NCI-H526 treated with DMSO at 0.1 percent for 48 hours (cell line): ENCODE data around the gene TMPRSS11B.
"Not testable (repeated sequence)": the region's sequence is repeated elsewhere in the genome, so short reads cannot be mapped to it uniquely, and the experiment has no call there.

ENCODE experiments used
- DNase-seq: peaks from one replicate; lab custom pipeline; 2025; lab: John Stamatoyannopoulos, UW

TMPRSS11B gene

DNA sequence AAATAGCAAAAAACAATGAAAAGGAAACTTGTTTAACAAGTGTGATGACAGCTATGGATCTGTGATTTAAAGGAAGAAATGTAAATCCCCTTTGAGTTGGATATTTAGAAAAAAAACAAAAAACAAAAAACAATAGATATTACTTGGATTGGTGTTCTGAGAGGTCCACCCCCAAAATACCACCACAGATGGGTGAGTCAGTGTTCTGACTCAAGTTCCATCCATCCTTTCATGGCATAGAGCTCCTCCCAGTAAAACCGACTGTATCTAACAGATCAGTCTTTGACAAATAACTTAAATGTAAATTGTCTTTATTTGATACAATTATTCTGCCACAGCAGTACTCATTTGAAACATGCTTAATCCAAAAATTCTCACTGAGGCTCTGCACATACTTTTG, 27.4 kb downstream of the TMPRSS11B start:
- no peak for DNase-seq

DNA sequence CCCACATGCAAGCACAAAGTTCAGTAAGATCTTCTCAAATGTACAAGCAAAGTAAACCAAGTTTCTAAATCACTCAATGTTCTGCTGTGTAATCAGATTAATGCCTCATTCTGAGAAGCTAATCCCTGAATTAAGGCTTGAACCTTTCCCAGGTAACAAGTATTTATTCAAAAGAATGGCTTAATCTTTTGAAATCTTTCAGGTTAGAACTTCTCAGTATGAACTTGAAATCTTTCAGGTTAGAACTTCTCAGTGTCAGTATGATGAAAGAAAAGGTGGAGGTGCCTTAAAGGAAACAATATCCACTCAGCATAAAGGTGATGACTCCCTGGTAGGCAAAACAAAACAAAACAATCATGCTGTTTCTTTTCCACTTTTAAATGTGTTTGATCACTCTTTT, 29.0 kb downstream of the TMPRSS11B start:
- DNase-seq, result no peak

DNA sequence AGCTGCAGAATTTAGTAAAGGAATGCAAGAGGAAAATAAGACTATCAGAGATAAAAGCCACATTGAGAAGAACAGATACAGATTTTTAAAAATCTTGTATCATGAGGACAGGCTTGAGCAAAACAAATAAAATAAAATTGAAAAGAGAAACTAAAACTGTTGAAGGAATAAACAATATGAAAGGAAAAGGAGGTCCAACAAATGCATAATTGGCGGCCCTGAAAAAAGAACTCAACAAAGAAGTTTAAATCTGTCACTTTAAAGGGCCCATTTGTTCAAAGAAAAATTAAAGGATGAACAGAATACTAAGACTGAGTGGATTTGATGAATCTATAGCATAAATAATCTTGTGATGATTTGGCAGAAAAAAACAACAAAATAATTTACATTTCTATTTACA, 36.5 kb downstream of the TMPRSS11B start:
- DNase-seq, result no peak

DNA sequence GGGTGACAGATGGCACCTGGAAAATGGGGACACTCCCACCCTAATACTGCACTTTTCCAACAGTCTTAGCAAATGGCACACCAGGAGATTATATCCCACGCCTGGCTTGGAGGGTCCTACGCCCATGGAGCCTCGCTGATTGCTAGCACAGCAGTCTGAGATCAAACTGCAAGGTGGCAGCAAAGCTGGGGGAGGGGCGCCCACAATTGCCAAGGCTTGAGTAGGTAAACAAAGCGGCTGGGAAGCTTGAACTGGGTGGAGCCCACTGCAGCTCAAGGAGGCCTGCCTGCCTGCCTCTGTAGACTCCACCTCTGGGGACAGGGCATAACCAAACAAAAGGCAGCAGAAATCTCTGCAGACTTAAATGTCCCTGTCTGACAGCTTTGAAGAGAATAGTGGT, 51.2 kb downstream of the TMPRSS11B start:
- not testable (repeated sequence) for DNase-seq

DNA sequence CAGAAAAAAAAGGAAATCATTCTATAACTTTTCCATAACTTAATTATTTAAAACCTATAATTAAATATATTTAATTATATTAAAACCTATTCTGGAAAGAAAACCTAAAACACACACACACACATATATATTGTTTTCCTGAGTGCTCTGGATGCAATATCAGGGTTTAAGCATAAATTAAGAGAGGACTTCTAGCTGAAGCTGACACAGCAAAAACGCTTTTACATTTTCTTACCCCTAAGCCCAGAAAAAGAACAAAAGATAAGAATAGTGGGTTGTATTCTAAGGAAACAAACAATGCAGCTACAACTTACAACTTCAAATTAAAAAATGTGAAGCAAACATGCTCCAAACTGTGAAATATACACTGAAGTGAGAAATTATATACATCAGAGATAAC, 52.3 kb downstream of the TMPRSS11B start:
- no peak for DNase-seq

DNA sequence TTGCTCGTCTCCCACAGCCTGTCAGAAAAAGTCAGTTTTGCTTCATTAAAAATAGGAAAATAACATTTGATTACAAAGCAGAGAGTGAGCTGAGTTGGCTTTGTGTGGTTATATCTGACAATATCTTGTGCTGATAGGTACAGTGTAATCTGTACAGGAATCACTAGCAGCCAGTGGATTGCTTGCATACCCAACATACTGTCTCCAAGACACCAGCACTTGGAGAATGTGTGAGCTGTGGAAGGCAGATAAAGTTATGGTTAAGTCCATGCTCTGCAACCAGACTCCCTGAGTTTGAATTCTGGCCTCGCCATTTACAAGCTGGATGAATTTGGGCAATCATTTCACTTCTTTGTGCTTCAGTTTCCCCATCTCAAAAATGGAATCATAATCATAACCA, 58.3 kb downstream of the TMPRSS11B start:
- no peak for DNase-seq

DNA sequence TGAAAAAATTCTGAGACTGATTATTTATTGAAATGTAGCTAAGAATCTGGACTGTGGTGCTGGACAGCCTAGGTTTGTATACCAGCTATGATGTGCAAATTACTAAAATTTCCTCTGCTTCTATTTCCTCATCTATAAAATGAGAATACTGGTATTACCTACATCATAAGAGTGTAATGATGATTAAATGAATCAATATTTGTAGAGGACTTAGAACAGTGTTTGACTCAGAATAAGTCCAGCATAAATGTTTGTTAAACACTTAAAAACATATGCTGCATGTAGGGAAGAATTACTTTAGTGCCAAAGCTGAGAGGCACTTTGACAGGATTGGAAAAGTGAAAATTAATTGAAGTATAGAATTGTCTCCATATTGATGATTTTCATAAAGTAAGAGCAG, 60.6 kb downstream of the TMPRSS11B start:
- DNase-seq, result no peak

DNA sequence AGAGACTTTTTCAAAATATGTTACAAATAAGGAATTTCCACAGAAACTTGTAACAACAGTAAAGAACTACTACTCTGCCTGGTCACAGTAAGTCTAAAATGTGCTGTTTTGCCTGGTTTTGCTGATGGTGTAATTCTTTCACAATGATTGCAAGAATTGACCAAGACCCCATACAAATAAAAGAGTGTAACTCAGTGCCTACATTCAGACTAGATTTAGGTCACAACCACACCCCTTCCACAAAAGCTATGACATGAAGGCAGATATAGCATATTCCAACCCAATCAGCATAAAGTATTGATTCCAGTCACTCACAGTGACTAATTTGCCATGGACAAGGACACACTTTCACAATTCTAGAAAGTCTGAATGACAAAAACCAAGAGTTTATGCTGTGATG, 62.1 kb downstream of the TMPRSS11B start:
- no peak for DNase-seq

DNA sequence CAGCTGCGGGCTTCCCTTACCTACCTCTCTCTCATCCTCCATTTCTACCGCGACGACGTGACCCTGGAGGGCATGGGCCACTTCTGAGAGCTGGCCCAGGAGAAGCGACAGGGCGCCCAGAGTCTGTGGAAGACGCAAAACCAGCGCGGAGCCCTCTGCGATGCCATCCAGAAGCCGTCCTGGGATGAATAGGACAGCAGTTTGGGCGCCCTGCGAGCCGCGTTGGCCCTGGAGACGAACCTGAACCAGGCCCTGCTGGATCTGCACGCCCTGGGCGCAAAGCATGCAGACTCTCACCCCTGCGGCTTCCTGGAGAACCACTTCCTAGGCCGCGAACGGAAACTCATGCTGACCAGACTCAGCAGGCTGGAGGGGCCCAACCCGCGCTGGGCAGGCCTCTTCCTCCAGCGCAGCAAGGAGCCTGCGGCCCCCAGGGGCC, 63.1 kb downstream of the TMPRSS11B start:
- no peak for DNase-seq

DNA sequence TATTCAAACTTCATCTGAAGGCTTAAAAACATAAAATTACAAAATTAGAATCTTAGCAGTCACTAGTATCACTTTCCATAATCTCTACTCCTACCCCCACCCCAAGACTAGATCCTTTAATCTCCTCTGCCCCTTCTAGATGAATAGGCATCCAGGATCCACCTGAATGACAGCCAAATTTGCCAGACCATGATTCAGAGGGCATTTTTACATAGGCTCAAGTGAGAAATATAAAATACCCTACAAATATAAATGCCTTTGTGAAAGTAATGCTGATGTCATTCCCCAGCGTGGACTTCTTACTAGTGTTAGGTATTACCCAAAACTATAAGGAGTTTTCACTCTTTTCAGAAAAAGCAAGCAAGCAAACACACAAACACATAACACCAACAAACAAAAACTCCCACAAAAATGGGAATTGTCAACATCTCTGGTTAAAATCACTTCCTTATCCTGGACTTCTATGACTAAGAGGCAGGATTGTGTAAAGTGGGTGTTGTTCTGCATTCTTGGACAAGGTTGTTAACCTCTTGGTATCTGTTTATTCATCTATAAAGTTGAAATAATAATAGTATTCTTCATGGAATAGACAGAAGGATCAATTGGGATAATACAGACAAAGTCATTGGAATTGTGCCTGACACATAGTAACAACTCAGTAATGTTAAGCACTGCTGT, 64.5 kb downstream of the TMPRSS11B start:
- DNase-seq, result no peak

DNA sequence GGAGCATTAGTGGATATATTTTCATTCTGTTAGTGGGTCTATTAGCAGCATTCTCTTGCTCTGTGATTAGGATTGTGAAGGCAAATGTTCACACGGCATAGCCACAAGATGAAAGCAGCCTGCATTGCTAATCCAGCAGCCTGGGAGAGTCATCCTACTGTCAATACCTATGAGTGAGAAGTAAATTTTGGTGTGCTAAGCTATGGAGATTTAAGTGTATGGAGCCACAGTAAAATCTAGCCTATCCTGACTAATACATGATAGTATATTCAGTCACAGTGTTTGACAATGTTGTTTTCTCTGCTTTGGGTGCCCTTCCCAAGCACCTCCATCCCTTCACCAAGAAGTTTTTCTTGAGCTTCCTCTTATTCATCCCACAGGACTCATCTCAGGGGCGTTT, 68.6 kb downstream of the TMPRSS11B start:
- no peak for DNase-seq
